Panc1 (cell line): ENCODE results near the gene MAGI1.

Experiments
- CTCF ChIP-seq: fragments of 450-650 bp; IDR thresholded peaks from 2 replicates; pipeline ENCODE4 v1.5.1; 2017; ENCODE audit warnings: mild to moderate bottlenecking
- POLR2AphosphoS5 ChIP-seq: IDR thresholded peaks from 2 replicates; pipeline ENCODE4 v1.6.1; 2012; ENCODE audit warnings: mild to moderate bottlenecking, low read depth, low read length, moderate library complexity
- REST ChIP-seq, 2 experiments: IDR thresholded peaks; 2 replicates each; pipeline ENCODE4 v1.6.1; 2011 to 2012; ENCODE audit warnings: low read depth in 2 of 2, control low read depth in 1 of 2, low read length in 1 of 2, mild to moderate bottlenecking in 1 of 2, moderate library complexity in 1 of 2; ENCODE audit not compliant: insufficient read depth in 1 of 2
- SIN3A ChIP-seq: IDR thresholded peaks from 2 replicates; pipeline ENCODE4 v1.6.1; 2012; ENCODE audit warnings: low read depth, mild to moderate bottlenecking, low read length, moderate library complexity, borderline replicate concordance; ENCODE audit not compliant: insufficient read depth
- TCF7L2 ChIP-seq: IDR thresholded peaks from 2 replicates; pipeline ENCODE4 v1.6.1; 2011; ENCODE audit warnings: mild to moderate bottlenecking, low read depth, low read length, inconsistent platforms

GRCh38 chr3:66001626-66002025 lies 37.1 kb downstream of the MAGI1 start:
- TF ChIP-seq CTCF (no peak), SIN3A (no peak), POLR2AphosphoS5 (no peak), REST (IDR thresholded peaks at IDR 0.05; ENCODE audit: insufficient read depth in 1 of 2, low read depth in 2 of 2, low read length in 1 of 2) (no peak), TCF7L2 (no peak)
